ENCODE measurements around the gene CALD1.

DNA sequence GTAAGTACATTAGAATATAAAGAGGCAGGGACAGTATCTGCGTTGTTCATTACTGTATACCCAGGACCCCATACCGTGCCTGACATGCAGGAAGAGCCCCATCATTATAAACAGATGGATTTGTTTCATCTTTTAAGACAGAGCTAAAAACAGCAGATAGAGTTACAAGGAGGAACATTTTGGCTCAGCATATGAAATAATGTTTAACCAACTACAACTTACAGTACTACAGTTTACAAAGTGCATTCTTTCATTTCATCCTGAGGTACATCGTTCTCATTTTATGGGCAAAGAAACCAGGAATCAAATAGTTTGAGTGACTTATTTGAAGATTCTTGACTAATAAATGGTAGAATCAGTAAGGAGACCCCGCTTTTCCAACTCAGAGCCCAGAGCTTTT lies 168.8 kb downstream of the CALD1 start:
- TF ChIP-seq, protein P1, sequence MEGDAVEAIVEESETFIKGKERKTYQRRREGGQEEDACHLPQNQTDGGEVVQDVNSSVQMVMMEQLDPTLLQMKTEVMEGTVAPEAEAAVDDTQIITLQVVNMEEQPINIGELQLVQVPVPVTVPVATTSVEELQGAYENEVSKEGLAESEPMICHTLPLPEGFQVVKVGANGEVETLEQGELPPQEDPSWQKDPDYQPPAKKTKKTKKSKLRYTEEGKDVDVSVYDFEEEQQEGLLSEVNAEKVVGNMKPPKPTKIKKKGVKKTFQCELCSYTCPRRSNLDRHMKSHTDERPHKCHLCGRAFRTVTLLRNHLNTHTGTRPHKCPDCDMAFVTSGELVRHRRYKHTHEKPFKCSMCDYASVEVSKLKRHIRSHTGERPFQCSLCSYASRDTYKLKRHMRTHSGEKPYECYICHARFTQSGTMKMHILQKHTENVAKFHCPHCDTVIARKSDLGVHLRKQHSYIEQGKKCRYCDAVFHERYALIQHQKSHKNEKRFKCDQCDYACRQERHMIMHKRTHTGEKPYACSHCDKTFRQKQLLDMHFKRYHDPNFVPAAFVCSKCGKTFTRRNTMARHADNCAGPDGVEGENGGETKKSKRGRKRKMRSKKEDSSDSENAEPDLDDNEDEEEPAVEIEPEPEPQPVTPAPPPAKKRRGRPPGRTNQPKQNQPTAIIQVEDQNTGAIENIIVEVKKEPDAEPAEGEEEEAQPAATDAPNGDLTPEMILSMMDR (IDR thresholded peaks at IDR 0.05) = no peak
- TF ChIP-seq PHF8 (IDR thresholded peaks at IDR 0.05; ENCODE audit: borderline replicate concordance, low read depth) (no peak), RAD21 (conservative IDR thresholded peaks at IDR 0.05 in 1 of 2, IDR thresholded peaks at IDR 0.05 in 1 of 2) (no peak), CBX2 (IDR thresholded peaks at IDR 0.05; ENCODE audit: borderline replicate concordance, low read depth) (no peak), FOSB (CRISPR knock-in tag; IDR thresholded peaks at IDR 0.05) (no peak), CHD2 (IDR thresholded peaks at IDR 0.05; ENCODE audit: low read length, partially characterized antibody) (no peak)
- TF ChIP-seq, protein P2, sequence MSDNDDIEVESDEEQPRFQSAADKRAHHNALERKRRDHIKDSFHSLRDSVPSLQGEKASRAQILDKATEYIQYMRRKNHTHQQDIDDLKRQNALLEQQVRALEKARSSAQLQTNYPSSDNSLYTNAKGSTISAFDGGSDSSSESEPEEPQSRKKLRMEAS (IDR thresholded peaks at IDR 0.05) = no peak

Measured in A549 (cell line).